GM18498 (cell line): ENCODE measurements around the gene LRRC4C.

ENCODE experiments used
- ATAC-seq: cut with Tn5 transposase; IDR thresholded peaks from one replicate; pipeline ENCODE4 v1.9.1; 2021; ENCODE audit warnings: mild to moderate bottlenecking, moderate library complexity; ENCODE audit not compliant: unreplicated experiment

LRRC4C gene

GRCh38 chr11:41274831-41275230 is 184.6 kb downstream of the LRRC4C start:
- no peak for ATAC-seq

GRCh38 chr11:41273908-41274307 is 185.5 kb downstream of the LRRC4C start:
- no peak for ATAC-seq

- no peak for ATAC-seq
Measured at GRCh38 chr11:41267451-41267850, 192.0 kb downstream of the LRRC4C start.

- no peak for ATAC-seq
Measured at GRCh38 chr11:41256041-41256440, 203.4 kb downstream of the LRRC4C start.

GRCh38 chr11:41254966-41255365 is 204.5 kb downstream of the LRRC4C start:
- no peak for ATAC-seq

GRCh38 chr11:41250408-41250935 is 209.0 kb downstream of the LRRC4C start:
- no peak for ATAC-seq

GRCh38 chr11:41247621-41248020 is 211.8 kb downstream of the LRRC4C start:
- no peak for ATAC-seq

GRCh38 chr11:41246399-41246745 is 213.1 kb downstream of the LRRC4C start:
- no peak for ATAC-seq

GRCh38 chr11:41245704-41246398 is 213.6 kb downstream of the LRRC4C start:
- ATAC-seq: no peak

GRCh38 chr11:41245184-41245583 is 214.3 kb downstream of the LRRC4C start:
- ATAC-seq: no peak

GRCh38 chr11:41237382-41237781 is 222.1 kb downstream of the LRRC4C start:
- ATAC-seq: no peak

- no peak for ATAC-seq
Measured at GRCh38 chr11:41235668-41236067, 223.8 kb downstream of the LRRC4C start.

GRCh38 chr11:41225856-41226633 is 233.4 kb downstream of the LRRC4C start:
- ATAC-seq: no peak

- no peak for ATAC-seq
Measured at GRCh38 chr11:41222236-41222635, 237.2 kb downstream of the LRRC4C start.

GRCh38 chr11:41206388-41206787 is 253.1 kb downstream of the LRRC4C start:
- no peak for ATAC-seq

GRCh38 chr11:41201156-41201555 is 258.3 kb downstream of the LRRC4C start:
- no peak for ATAC-seq

- no peak for ATAC-seq
Measured at GRCh38 chr11:41190437-41191082, 268.9 kb downstream of the LRRC4C start.

GRCh38 chr11:41189701-41190436 is 269.6 kb downstream of the LRRC4C start:
- no peak for ATAC-seq

- ATAC-seq: no peak
Measured at GRCh38 chr11:41177791-41178190, 281.7 kb downstream of the LRRC4C start.

GRCh38 chr11:41175304-41175972 is 284.0 kb downstream of the LRRC4C start:
- ATAC-seq: no peak
